ENCODE measurements around the gene RPE.

Gene RPE

GRCh38 chr2:210002158-210003157, at the start of gene RPE:
Gene RPE (plus strand): TSS chr2:210002638. CDS start chr2:210002662, 24 bp downstream.
- Histone ChIP-seq H3K9ac (ENCODE audit: low read depth in 1 of 2, low read length in 2 of 2) (peak within 1 kb of the TSS; percentile 79 to 91), H3K9me3 (ENCODE audit: control insufficient read depth in 1 of 2, low read length in 2 of 2) (no peaks in the 10 kb centered on the region), H3K36me3 (ENCODE audit: control insufficient read depth in 1 of 2, insufficient read depth in 2 of 2, low read length in 2 of 2) (no peaks in the 10 kb centered on the region), H3K4me3 (ENCODE audit: low read depth in 1 of 2, low read length in 2 of 2) (peak within 1 kb of the TSS; percentile 98 to 99), H3K27me3 (ENCODE audit: control insufficient read depth in 1 of 2, insufficient read depth in 2 of 2, low read length in 2 of 2) (no peaks in the 10 kb centered on the region), H3K4me1 (ENCODE audit: control insufficient read depth in 1 of 2, insufficient read depth in 2 of 2, low read length in 2 of 2) (peaks cover 28 to 41% of the 10 kb centered on the region in 2 donors), H3K27ac (ENCODE audit: low read depth, low read length) (peak within 1 kb of the TSS; percentile 73)

GRCh38 chr2:209956271-209956670, 46.2 kb upstream of the RPE start:
- Histone ChIP-seq H3K9ac (ENCODE audit: low read depth in 1 of 2, low read length in 2 of 2) (no peak overlapping the region), H3K4me1 (ENCODE audit: control insufficient read depth in 1 of 2, insufficient read depth in 2 of 2, low read length in 2 of 2) (no peaks in the 10 kb centered on the region), H3K27ac (ENCODE audit: low read depth, low read length) (no peak overlapping the region), H3K27me3 (ENCODE audit: control insufficient read depth in 1 of 2, insufficient read depth in 2 of 2, low read length in 2 of 2) (no peaks in the 10 kb centered on the region), H3K9me3 (ENCODE audit: control insufficient read depth in 1 of 2, low read length in 2 of 2) (no peaks in the 10 kb centered on the region), H3K36me3 (ENCODE audit: control insufficient read depth in 1 of 2, insufficient read depth in 2 of 2, low read length in 2 of 2) (no peaks in the 10 kb centered on the region), H3K4me3 (ENCODE audit: low read depth in 1 of 2, low read length in 2 of 2) (no peak overlapping the region)

- Histone ChIP-seq H3K27me3 (ENCODE audit: control insufficient read depth in 1 of 2, insufficient read depth in 2 of 2, low read length in 2 of 2) (no peaks in the 10 kb centered on the region), H3K9ac (ENCODE audit: low read depth in 1 of 2, low read length in 2 of 2) (no peak overlapping the region), H3K27ac (ENCODE audit: low read depth, low read length) (no peak overlapping the region), H3K36me3 (ENCODE audit: control insufficient read depth in 1 of 2, insufficient read depth in 2 of 2, low read length in 2 of 2) (no peaks in the 10 kb centered on the region), H3K9me3 (ENCODE audit: control insufficient read depth in 1 of 2, low read length in 2 of 2) (no peaks in the 10 kb centered on the region), H3K4me1 (ENCODE audit: control insufficient read depth in 1 of 2, insufficient read depth in 2 of 2, low read length in 2 of 2) (no peaks in the 10 kb centered on the region), H3K4me3 (ENCODE audit: low read depth in 1 of 2, low read length in 2 of 2) (no peak overlapping the region)
Measured at GRCh38 chr2:209958016-209958415, 44.4 kb upstream of the RPE start.

GRCh38 chr2:209960045-209960444, 42.4 kb upstream of the RPE start:
- no peaks in the 10 kb centered on the region for H3K36me3 ChIP-seq (ENCODE audit: control insufficient read depth in 1 of 2, insufficient read depth in 2 of 2, low read length in 2 of 2)
- H3K4me3 ChIP-seq (ENCODE audit: low read depth in 1 of 2, low read length in 2 of 2) = no peak overlapping the region
- no peaks in the 10 kb centered on the region for H3K27me3 ChIP-seq (ENCODE audit: control insufficient read depth in 1 of 2, insufficient read depth in 2 of 2, low read length in 2 of 2)
- H3K4me1 ChIP-seq (ENCODE audit: control insufficient read depth in 1 of 2, insufficient read depth in 2 of 2, low read length in 2 of 2) = no peaks in the 10 kb centered on the region
- no peak overlapping the region for H3K27ac ChIP-seq (ENCODE audit: low read depth, low read length)
- no peak overlapping the region for H3K9ac ChIP-seq (ENCODE audit: low read depth in 1 of 2, low read length in 2 of 2)
- H3K9me3 ChIP-seq (ENCODE audit: control insufficient read depth in 1 of 2, low read length in 2 of 2) = no peaks in the 10 kb centered on the region

- no peak overlapping the region for H3K9ac ChIP-seq (ENCODE audit: low read depth in 1 of 2, low read length in 2 of 2)
- no peak overlapping the region for H3K27ac ChIP-seq (ENCODE audit: low read depth, low read length)
- no peaks in the 10 kb centered on the region for H3K27me3 ChIP-seq (ENCODE audit: control insufficient read depth in 1 of 2, insufficient read depth in 2 of 2, low read length in 2 of 2)
- no peaks in the 10 kb centered on the region for H3K36me3 ChIP-seq (ENCODE audit: control insufficient read depth in 1 of 2, insufficient read depth in 2 of 2, low read length in 2 of 2)
- H3K9me3 ChIP-seq (ENCODE audit: control insufficient read depth in 1 of 2, low read length in 2 of 2) = no peaks in the 10 kb centered on the region
- H3K4me1 ChIP-seq (ENCODE audit: control insufficient read depth in 1 of 2, insufficient read depth in 2 of 2, low read length in 2 of 2) = no peaks in the 10 kb centered on the region
- H3K4me3 ChIP-seq (ENCODE audit: low read depth in 1 of 2, low read length in 2 of 2) = no peak overlapping the region
Measured at GRCh38 chr2:209960676-209961630, 41.5 kb upstream of the RPE start.

GRCh38 chr2:209965723-209966122, 36.7 kb upstream of the RPE start:
- Histone ChIP-seq H3K9ac (ENCODE audit: low read depth in 1 of 2, low read length in 2 of 2) (no peak overlapping the region), H3K27ac (ENCODE audit: low read depth, low read length) (no peak overlapping the region), H3K9me3 (ENCODE audit: control insufficient read depth in 1 of 2, low read length in 2 of 2) (no peaks in the 10 kb centered on the region), H3K4me1 (ENCODE audit: control insufficient read depth in 1 of 2, insufficient read depth in 2 of 2, low read length in 2 of 2) (no peaks in the 10 kb centered on the region), H3K36me3 (ENCODE audit: control insufficient read depth in 1 of 2, insufficient read depth in 2 of 2, low read length in 2 of 2) (no peaks in the 10 kb centered on the region), H3K27me3 (ENCODE audit: control insufficient read depth in 1 of 2, insufficient read depth in 2 of 2, low read length in 2 of 2) (no peaks in the 10 kb centered on the region), H3K4me3 (ENCODE audit: low read depth in 1 of 2, low read length in 2 of 2) (no peak overlapping the region)

GRCh38 chr2:209969692-209970091, 32.7 kb upstream of the RPE start:
- Histone ChIP-seq H3K4me3 (ENCODE audit: low read depth in 1 of 2, low read length in 2 of 2) (no peak overlapping the region), H3K27ac (ENCODE audit: low read depth, low read length) (no peak overlapping the region), H3K27me3 (ENCODE audit: control insufficient read depth in 1 of 2, insufficient read depth in 2 of 2, low read length in 2 of 2) (peaks cover 0 to 3% of the 10 kb centered on the region in 2 donors), H3K9me3 (ENCODE audit: control insufficient read depth in 1 of 2, low read length in 2 of 2) (no peaks in the 10 kb centered on the region), H3K4me1 (ENCODE audit: control insufficient read depth in 1 of 2, insufficient read depth in 2 of 2, low read length in 2 of 2) (no peaks in the 10 kb centered on the region), H3K9ac (ENCODE audit: low read depth in 1 of 2, low read length in 2 of 2) (no peak overlapping the region), H3K36me3 (ENCODE audit: control insufficient read depth in 1 of 2, insufficient read depth in 2 of 2, low read length in 2 of 2) (no peaks in the 10 kb centered on the region)

GRCh38 chr2:209970271-209970670, 32.2 kb upstream of the RPE start:
- Histone ChIP-seq H3K4me3 (ENCODE audit: low read depth in 1 of 2, low read length in 2 of 2) (no peak overlapping the region), H3K9me3 (ENCODE audit: control insufficient read depth in 1 of 2, low read length in 2 of 2) (no peaks in the 10 kb centered on the region), H3K4me1 (ENCODE audit: control insufficient read depth in 1 of 2, insufficient read depth in 2 of 2, low read length in 2 of 2) (no peaks in the 10 kb centered on the region), H3K9ac (ENCODE audit: low read depth in 1 of 2, low read length in 2 of 2) (no peak overlapping the region), H3K27ac (ENCODE audit: low read depth, low read length) (no peak overlapping the region), H3K36me3 (ENCODE audit: control insufficient read depth in 1 of 2, insufficient read depth in 2 of 2, low read length in 2 of 2) (no peaks in the 10 kb centered on the region), H3K27me3 (ENCODE audit: control insufficient read depth in 1 of 2, insufficient read depth in 2 of 2, low read length in 2 of 2) (peaks cover 0 to 3% of the 10 kb centered on the region in 2 donors)

- no peaks in the 10 kb centered on the region for H3K9me3 ChIP-seq (ENCODE audit: control insufficient read depth in 1 of 2, low read length in 2 of 2)
- H3K4me3 ChIP-seq (ENCODE audit: low read depth in 1 of 2, low read length in 2 of 2) = no peak overlapping the region
- no peak overlapping the region for H3K9ac ChIP-seq (ENCODE audit: low read depth in 1 of 2, low read length in 2 of 2)
Measured at GRCh38 chr2:209970711-209971110, 31.7 kb upstream of the RPE start.

GRCh38 chr2:209973328-209973727, 29.1 kb upstream of the RPE start:
- no peaks in the 10 kb centered on the region for H3K9me3 ChIP-seq (ENCODE audit: control insufficient read depth in 1 of 2, low read length in 2 of 2)
- no peaks in the 10 kb centered on the region for H3K36me3 ChIP-seq (ENCODE audit: control insufficient read depth in 1 of 2, insufficient read depth in 2 of 2, low read length in 2 of 2)
- peaks cover 0 to 3% of the 10 kb centered on the region in 2 donors for H3K27me3 ChIP-seq (ENCODE audit: control insufficient read depth in 1 of 2, insufficient read depth in 2 of 2, low read length in 2 of 2)
- no peak overlapping the region for H3K27ac ChIP-seq (ENCODE audit: low read depth, low read length)
- H3K9ac ChIP-seq (ENCODE audit: low read depth in 1 of 2, low read length in 2 of 2) = no peak overlapping the region
- H3K4me1 ChIP-seq (ENCODE audit: control insufficient read depth in 1 of 2, insufficient read depth in 2 of 2, low read length in 2 of 2) = no peaks in the 10 kb centered on the region
- H3K4me3 ChIP-seq (ENCODE audit: low read depth in 1 of 2, low read length in 2 of 2) = no peak overlapping the region

More at GRCh38 chr2:209970711-209971110, 31.7 kb upstream of the RPE start:
- Histone ChIP-seq H3K27ac (ENCODE audit: low read depth, low read length) (no peak overlapping the region), H3K36me3 (ENCODE audit: control insufficient read depth in 1 of 2, insufficient read depth in 2 of 2, low read length in 2 of 2) (no peaks in the 10 kb centered on the region), H3K4me1 (ENCODE audit: control insufficient read depth in 1 of 2, insufficient read depth in 2 of 2, low read length in 2 of 2) (no peaks in the 10 kb centered on the region), H3K27me3 (ENCODE audit: control insufficient read depth in 1 of 2, insufficient read depth in 2 of 2, low read length in 2 of 2) (peaks cover 0 to 3% of the 10 kb centered on the region in 2 donors)
